Measurements from ENCODE around the gene ARHGAP24.

The ARHGAP24 gene

DNA sequence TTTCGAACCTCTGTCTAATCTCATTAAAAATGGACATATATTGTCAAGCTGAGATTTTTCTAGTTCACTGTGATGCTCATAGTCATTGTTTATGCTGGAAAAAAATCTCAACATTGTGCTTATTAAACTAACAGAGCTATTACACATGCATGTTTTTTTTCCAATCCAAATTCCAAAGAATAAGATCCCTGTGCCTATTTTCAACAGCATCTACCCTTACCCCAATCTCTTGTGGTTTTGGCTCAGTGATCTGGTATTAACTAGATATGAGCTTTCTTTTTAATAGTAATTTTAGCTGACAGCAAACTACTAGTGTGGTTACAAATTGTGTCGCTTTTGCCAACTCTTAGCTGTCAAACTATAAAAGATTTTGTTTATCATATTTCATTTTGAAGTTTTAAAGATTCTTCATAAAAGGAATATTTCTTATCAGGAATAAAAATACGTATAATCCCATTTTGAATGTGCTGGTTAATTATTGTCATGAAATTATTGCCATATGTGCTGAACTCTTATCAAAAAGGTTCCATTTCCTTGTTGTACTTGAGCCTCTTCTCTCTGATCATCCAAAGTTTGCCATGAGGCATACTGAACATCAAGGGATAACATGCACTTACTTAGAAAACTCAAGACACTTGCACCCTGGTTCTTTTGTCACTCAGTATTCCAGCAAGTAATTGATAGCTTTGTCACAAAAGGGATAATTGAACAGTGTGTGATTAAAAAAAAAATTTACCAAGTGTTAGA, 241.2 kb downstream of the ARHGAP24 start:
- Histone ChIP-seq H2BK120ac (ENCODE audit: low read depth, low read length) (no peak overlapping the region), H2BK5ac (ENCODE audit: low read length) (no peak overlapping the region), H3K4ac (ENCODE audit: low read depth, low read length) (no peak overlapping the region), H3K18ac (ENCODE audit: low read length) (no peak overlapping the region), H2BK15ac (replicated peaks; ENCODE audit: low read depth) (no peak overlapping the region), H3K4me3 (ENCODE audit: low read length) (no peak overlapping the region), H3K9ac (ENCODE audit: low read length) (no peak overlapping the region), H3K79me2 (ENCODE audit: control insufficient read depth, insufficient read depth, low read length) (no peaks in the 10 kb centered on the region), H2AK5ac (ENCODE audit: low read length) (no peak overlapping the region), H3K56ac (ENCODE audit: low read length) (no peak overlapping the region), H3K27me3 (ENCODE audit: insufficient read depth, low read length, poor library complexity) (no peaks in the 10 kb centered on the region), H3K23ac (ENCODE audit: low read length) (no peak overlapping the region), H3K36me3 (ENCODE audit: control insufficient read depth, insufficient read depth, low read length) (no peaks in the 10 kb centered on the region), H4K5ac (ENCODE audit: low read length) (no peak overlapping the region), H3K4me1 (ENCODE audit: control insufficient read depth, low read depth, low read length) (no peaks in the 10 kb centered on the region), H3K27ac (ENCODE audit: low read depth, low read length) (no peak overlapping the region), H3K79me1 (ENCODE audit: low read length) (no peaks in the 10 kb centered on the region), H3K4me2 (ENCODE audit: low read length) (no peak overlapping the region), H4K8ac (ENCODE audit: low read depth, low read length) (no peak overlapping the region)
- WGBS (ENCODE audit: extremely low coverage, insufficient coverage, low lambda C conversion rate) = no CpG with 5 or more reads among the region's 3 CpGs
- no peak for DNase-seq

DNA sequence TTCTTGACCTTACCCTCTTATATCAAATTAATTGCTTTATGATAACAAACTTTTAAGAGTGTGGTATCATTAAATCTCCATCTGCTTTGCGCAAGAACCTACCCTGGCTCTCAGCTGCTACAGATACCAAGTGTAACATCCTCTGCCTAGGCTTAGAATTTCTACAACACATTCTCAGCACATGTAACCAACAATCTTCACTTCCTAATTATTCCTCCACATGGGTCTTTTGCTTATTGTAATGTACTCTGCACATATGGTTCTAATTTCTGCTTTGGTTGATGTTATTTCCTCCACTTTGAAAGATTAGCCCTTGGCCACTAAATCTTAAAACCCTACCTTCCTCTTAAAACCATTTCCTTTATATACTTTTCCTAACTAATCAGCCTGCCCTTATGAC, 242.4 kb downstream of the ARHGAP24 start:
- H2BK120ac ChIP-seq (ENCODE audit: low read depth, low read length) = no peak overlapping the region
- no peak overlapping the region for H3K9ac ChIP-seq (ENCODE audit: low read length)
- H3K18ac ChIP-seq (ENCODE audit: low read length) = no peak overlapping the region
- H3K4me2 ChIP-seq (ENCODE audit: low read length) = no peak overlapping the region
- H3K4ac ChIP-seq (ENCODE audit: low read depth, low read length) = no peak overlapping the region
- H3K4me3 ChIP-seq (ENCODE audit: low read length) = no peak overlapping the region
- no peaks in the 10 kb centered on the region for H3K79me1 ChIP-seq (ENCODE audit: low read length)
- no peak overlapping the region for H4K8ac ChIP-seq (ENCODE audit: low read depth, low read length)
- H3K36me3 ChIP-seq (ENCODE audit: control insufficient read depth, insufficient read depth, low read length) = no peaks in the 10 kb centered on the region
- H4K5ac ChIP-seq (ENCODE audit: low read length) = no peak overlapping the region
- no peak overlapping the region for H2BK15ac ChIP-seq (replicated peaks; ENCODE audit: low read depth)
- no peak overlapping the region for H3K23ac ChIP-seq (ENCODE audit: low read length)
- H3K27ac ChIP-seq (ENCODE audit: low read depth, low read length) = no peak overlapping the region
- no peak overlapping the region for H3K56ac ChIP-seq (ENCODE audit: low read length)
- H3K27me3 ChIP-seq (ENCODE audit: insufficient read depth, low read length, poor library complexity) = no peaks in the 10 kb centered on the region
- no peak overlapping the region for H2BK5ac ChIP-seq (ENCODE audit: low read length)
- no peaks in the 10 kb centered on the region for H3K4me1 ChIP-seq (ENCODE audit: control insufficient read depth, low read depth, low read length)
- no peak overlapping the region for H2AK5ac ChIP-seq (ENCODE audit: low read length)
- no peaks in the 10 kb centered on the region for H3K79me2 ChIP-seq (ENCODE audit: control insufficient read depth, insufficient read depth, low read length)
- no peak for DNase-seq
- WGBS (ENCODE audit: extremely low coverage, insufficient coverage, low lambda C conversion rate) = no CpG with 5 or more reads among the region's 1 CpG

DNA sequence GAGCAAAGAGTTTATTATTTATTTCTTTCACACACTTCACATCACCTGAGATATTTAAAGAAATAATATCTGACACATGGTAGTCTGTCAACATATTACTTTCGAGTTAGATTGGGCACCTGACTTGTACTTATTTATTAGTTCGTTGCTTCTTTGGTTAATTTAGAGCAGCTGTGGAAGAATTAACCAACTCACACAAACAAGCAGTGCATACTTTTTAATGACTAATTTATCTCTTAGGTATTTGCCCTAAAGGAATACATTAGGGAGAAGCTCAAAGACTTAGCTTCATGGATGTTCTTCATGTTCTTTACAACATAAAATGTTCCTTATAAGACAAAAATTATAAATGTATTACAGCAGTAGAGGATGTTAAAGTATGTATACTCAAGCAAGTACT, 242.9 kb downstream of the ARHGAP24 start:
- Histone ChIP-seq H3K79me1 (ENCODE audit: low read length) (no peaks in the 10 kb centered on the region), H3K18ac (ENCODE audit: low read length) (no peak overlapping the region), H4K8ac (ENCODE audit: low read depth, low read length) (no peak overlapping the region), H3K56ac (ENCODE audit: low read length) (no peak overlapping the region), H2BK5ac (ENCODE audit: low read length) (no peak overlapping the region), H3K4me1 (ENCODE audit: control insufficient read depth, low read depth, low read length) (no peaks in the 10 kb centered on the region), H3K23ac (ENCODE audit: low read length) (no peak overlapping the region), H3K27me3 (ENCODE audit: insufficient read depth, low read length, poor library complexity) (no peaks in the 10 kb centered on the region), H3K27ac (ENCODE audit: low read depth, low read length) (no peak overlapping the region), H2BK120ac (ENCODE audit: low read depth, low read length) (no peak overlapping the region), H2AK5ac (ENCODE audit: low read length) (no peak overlapping the region), H4K5ac (ENCODE audit: low read length) (no peak overlapping the region), H2BK15ac (replicated peaks; ENCODE audit: low read depth) (no peak overlapping the region), H3K4me2 (ENCODE audit: low read length) (no peak overlapping the region), H3K79me2 (ENCODE audit: control insufficient read depth, insufficient read depth, low read length) (no peaks in the 10 kb centered on the region), H3K9ac (ENCODE audit: low read length) (no peak overlapping the region), H3K4me3 (ENCODE audit: low read length) (no peak overlapping the region), H3K4ac (ENCODE audit: low read depth, low read length) (no peak overlapping the region), H3K36me3 (ENCODE audit: control insufficient read depth, insufficient read depth, low read length) (no peaks in the 10 kb centered on the region)
- no CpG with 5 or more reads among the region's 2 CpGs for WGBS (ENCODE audit: extremely low coverage, insufficient coverage, low lambda C conversion rate)
- DNase-seq = no peak

DNA sequence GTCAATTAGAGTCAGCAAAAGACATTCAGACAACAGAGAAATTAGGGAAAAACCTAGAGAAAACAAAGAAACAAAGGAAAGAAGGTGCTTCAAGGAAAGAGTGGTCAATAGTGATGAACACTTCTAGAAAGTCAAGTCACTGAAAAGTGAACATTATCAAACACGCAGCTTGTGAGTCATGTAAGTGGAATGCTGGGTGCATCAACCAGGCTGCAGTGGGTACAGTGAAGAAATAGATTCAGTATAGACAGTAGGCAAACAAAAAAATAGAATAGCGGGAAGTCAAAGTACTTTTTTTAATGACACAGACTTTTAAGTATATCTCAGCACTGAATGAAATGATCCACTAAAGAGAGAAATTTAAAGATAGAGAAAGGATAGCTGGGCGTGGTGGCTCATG, 245.8 kb downstream of the ARHGAP24 start:
- H3K79me1 ChIP-seq (ENCODE audit: low read length) = no peaks in the 10 kb centered on the region
- H3K4ac ChIP-seq (ENCODE audit: low read depth, low read length) = no peak overlapping the region
- no peak overlapping the region for H3K18ac ChIP-seq (ENCODE audit: low read length)
- no peaks in the 10 kb centered on the region for H3K27me3 ChIP-seq (ENCODE audit: insufficient read depth, low read length, poor library complexity)
- H2BK5ac ChIP-seq (ENCODE audit: low read length) = no peak overlapping the region
- H3K4me1 ChIP-seq (ENCODE audit: control insufficient read depth, low read depth, low read length) = no peaks in the 10 kb centered on the region
- no peak overlapping the region for H3K27ac ChIP-seq (ENCODE audit: low read depth, low read length)
- no peak overlapping the region for H3K23ac ChIP-seq (ENCODE audit: low read length)
- no CpG with 5 or more reads among the region's 3 CpGs for WGBS (ENCODE audit: extremely low coverage, insufficient coverage, low lambda C conversion rate)
- H3K36me3 ChIP-seq (ENCODE audit: control insufficient read depth, insufficient read depth, low read length) = no peaks in the 10 kb centered on the region
- no peak overlapping the region for H3K4me2 ChIP-seq (ENCODE audit: low read length)
- no peak overlapping the region for H2AK5ac ChIP-seq (ENCODE audit: low read length)
- H3K4me3 ChIP-seq (ENCODE audit: low read length) = no peak overlapping the region
- no peak overlapping the region for H2BK15ac ChIP-seq (replicated peaks; ENCODE audit: low read depth)
- DNase-seq = peak; percentile 9
- no peak overlapping the region for H4K5ac ChIP-seq (ENCODE audit: low read length)
- H3K9ac ChIP-seq (ENCODE audit: low read length) = no peak overlapping the region
- no peak overlapping the region for H3K56ac ChIP-seq (ENCODE audit: low read length)
- no peak overlapping the region for H2BK120ac ChIP-seq (ENCODE audit: low read depth, low read length)
- no peaks in the 10 kb centered on the region for H3K79me2 ChIP-seq (ENCODE audit: control insufficient read depth, insufficient read depth, low read length)
- H4K8ac ChIP-seq (ENCODE audit: low read depth, low read length) = no peak overlapping the region

DNA sequence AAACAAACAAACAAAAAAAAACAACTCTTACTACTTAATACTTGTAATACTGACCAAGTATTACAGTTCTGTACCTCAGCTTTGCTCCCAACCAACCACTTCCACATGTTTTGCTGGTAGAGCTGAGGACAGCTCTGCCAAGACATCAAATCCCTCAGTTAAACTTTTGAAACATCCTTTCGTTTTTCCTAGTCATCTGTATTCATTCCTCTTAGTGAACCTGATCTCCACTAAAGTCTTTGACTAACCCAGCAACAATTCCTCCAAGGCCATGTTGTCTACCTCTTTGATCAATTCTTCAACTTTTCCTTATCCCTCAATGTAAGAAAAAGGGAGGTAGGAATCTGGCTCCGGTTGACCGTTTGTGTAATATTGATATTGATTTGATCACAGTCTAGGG, 247.5 kb downstream of the ARHGAP24 start:
- no peaks in the 10 kb centered on the region for H3K79me1 ChIP-seq (ENCODE audit: low read length)
- H2AK5ac ChIP-seq (ENCODE audit: low read length) = no peak overlapping the region
- no peak overlapping the region for H2BK120ac ChIP-seq (ENCODE audit: low read depth, low read length)
- no peaks in the 10 kb centered on the region for H3K4me1 ChIP-seq (ENCODE audit: control insufficient read depth, low read depth, low read length)
- no peak overlapping the region for H4K8ac ChIP-seq (ENCODE audit: low read depth, low read length)
- H4K5ac ChIP-seq (ENCODE audit: low read length) = no peak overlapping the region
- no peak overlapping the region for H3K27ac ChIP-seq (ENCODE audit: low read depth, low read length)
- no peaks in the 10 kb centered on the region for H3K27me3 ChIP-seq (ENCODE audit: insufficient read depth, low read length, poor library complexity)
- no peak overlapping the region for H3K4me2 ChIP-seq (ENCODE audit: low read length)
- no peaks in the 10 kb centered on the region for H3K36me3 ChIP-seq (ENCODE audit: control insufficient read depth, insufficient read depth, low read length)
- H3K18ac ChIP-seq (ENCODE audit: low read length) = no peak overlapping the region
- H3K4me3 ChIP-seq (ENCODE audit: low read length) = no peak overlapping the region
- WGBS (ENCODE audit: extremely low coverage, insufficient coverage, low lambda C conversion rate) = 100% methylated on average over 2 of the region's 3 CpGs
- no peak overlapping the region for H3K9ac ChIP-seq (ENCODE audit: low read length)
- H3K23ac ChIP-seq (ENCODE audit: low read length) = no peak overlapping the region
- no peak for DNase-seq
- H3K4ac ChIP-seq (ENCODE audit: low read depth, low read length) = no peak overlapping the region
- no peak overlapping the region for H2BK5ac ChIP-seq (ENCODE audit: low read length)
- no peak overlapping the region for H3K56ac ChIP-seq (ENCODE audit: low read length)
- H2BK15ac ChIP-seq (replicated peaks; ENCODE audit: low read depth) = no peak overlapping the region
- no peaks in the 10 kb centered on the region for H3K79me2 ChIP-seq (ENCODE audit: control insufficient read depth, insufficient read depth, low read length)

DNA sequence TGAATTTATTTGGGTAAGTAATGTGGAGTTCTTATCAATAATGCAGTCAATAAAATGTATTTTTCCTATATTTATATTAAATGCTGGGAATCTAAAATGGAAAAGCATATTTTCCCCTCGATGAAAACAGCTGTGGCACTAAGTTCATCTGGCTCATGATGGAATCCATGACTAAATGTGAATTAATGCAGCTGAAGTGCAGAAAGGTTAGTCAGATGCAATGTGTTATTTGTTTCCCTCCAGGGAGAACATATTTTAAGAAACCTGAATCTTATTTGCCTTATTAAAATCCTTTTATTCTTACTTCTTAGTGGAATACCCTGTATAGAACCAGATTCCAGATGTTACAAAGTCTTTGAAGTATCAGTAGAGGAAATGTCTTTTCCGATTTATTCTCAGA, 247.9 kb downstream of the ARHGAP24 start:
- Histone ChIP-seq H3K4me2 (ENCODE audit: low read length) (no peak overlapping the region), H3K27me3 (ENCODE audit: insufficient read depth, low read length, poor library complexity) (no peaks in the 10 kb centered on the region), H3K56ac (ENCODE audit: low read length) (no peak overlapping the region), H2BK15ac (replicated peaks; ENCODE audit: low read depth) (no peak overlapping the region), H4K8ac (ENCODE audit: low read depth, low read length) (no peak overlapping the region), H2BK5ac (ENCODE audit: low read length) (no peak overlapping the region), H4K5ac (ENCODE audit: low read length) (no peak overlapping the region), H3K79me2 (ENCODE audit: control insufficient read depth, insufficient read depth, low read length) (no peaks in the 10 kb centered on the region), H3K9ac (ENCODE audit: low read length) (no peak overlapping the region), H3K79me1 (ENCODE audit: low read length) (no peaks in the 10 kb centered on the region), H3K4me3 (ENCODE audit: low read length) (no peak overlapping the region), H3K27ac (ENCODE audit: low read depth, low read length) (no peak overlapping the region), H2AK5ac (ENCODE audit: low read length) (no peak overlapping the region), H3K36me3 (ENCODE audit: control insufficient read depth, insufficient read depth, low read length) (no peaks in the 10 kb centered on the region), H3K4ac (ENCODE audit: low read depth, low read length) (no peak overlapping the region), H3K23ac (ENCODE audit: low read length) (no peak overlapping the region), H2BK120ac (ENCODE audit: low read depth, low read length) (no peak overlapping the region), H3K18ac (ENCODE audit: low read length) (no peak overlapping the region), H3K4me1 (ENCODE audit: control insufficient read depth, low read depth, low read length) (no peaks in the 10 kb centered on the region)
- DNase-seq = no peak
- no CpG with 5 or more reads among the region's 2 CpGs for WGBS (ENCODE audit: extremely low coverage, insufficient coverage, low lambda C conversion rate)

Data from mesendoderm (in vitro differentiated cells).